Left renal pelvis (tissue), 4 donors: ENCODE measurements around the gene SPOUT1. TPM values are rescaled to one million over a fixed set of nuclear protein-coding genes. Genes with fewer than 3 reads are reported as not detected.

Experiments
- DNase-seq, 4 donors: peaks; one replicate each; pipeline ENCODE4 v3.0.0-alpha.2; 2013; ENCODE audit warnings: low read depth in 4 of 4, low spot score in 3 of 4
- polyA plus RNA-seq, 4 donors: library from polyadenylated mRNA; unstranded; fragments of 120-200 nt; gene quantifications; one replicate each; pipeline ENCODE4 v1.2.1, GENCODE V29; 2013; ENCODE audit not compliant: insufficient read length in 4 of 4

The SPOUT1 gene
- polyA plus RNA-seq, 4 donors: 27.3 to 50.2 (median 38.5) TPM

DNA sequence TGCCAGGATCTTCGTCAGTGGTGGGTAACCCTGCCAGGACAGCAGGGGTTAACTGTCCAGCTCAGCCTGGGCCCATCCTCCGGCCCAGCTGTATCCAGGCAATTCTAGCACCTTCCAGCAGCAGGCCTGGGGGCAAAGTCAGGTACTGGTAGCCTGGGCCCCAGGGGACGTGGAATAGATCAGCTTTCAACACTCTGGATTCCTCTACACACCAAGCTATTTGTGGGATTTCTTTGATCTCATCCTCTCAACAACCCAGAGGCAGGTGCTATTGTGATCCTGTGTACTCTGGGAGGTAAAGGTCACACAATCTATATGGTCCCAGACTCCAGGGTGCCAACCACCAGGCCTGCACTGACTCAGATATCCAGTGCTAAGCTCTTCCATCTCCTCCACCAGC, 8.7 kb upstream of the SPOUT1 start:
- DNase-seq: no peak

DNA sequence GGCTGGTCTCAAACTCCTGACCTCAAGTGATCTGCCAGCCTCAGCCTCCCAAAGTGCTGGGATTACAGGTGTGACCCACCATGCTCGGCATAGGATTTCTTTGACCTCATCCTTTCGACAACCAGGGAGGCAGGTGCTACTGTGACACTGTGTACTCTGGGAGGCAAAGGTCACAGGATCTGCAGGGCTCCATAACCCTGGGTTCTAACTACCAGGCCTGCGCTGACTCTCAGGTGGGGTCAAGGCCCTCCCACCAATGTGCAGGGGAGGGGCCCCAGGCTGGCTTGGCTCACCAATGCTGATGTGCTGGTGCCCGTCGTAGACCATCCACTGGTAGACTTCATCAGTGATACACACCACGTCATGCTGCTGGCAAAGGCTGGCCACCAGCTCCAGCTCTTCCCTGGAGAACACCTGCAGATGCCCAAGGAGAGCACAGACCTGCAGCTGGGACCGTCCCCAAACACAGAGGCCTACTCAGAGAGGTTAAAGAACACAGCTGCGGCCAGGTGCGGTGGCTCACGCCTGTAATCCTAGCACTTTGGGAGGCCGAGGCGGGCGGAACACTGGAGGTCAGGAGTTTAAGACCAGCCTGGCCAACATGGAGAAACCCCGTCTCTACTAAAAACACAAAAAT, 7.0 kb upstream of the SPOUT1 start:
- no peak for DNase-seq

DNA sequence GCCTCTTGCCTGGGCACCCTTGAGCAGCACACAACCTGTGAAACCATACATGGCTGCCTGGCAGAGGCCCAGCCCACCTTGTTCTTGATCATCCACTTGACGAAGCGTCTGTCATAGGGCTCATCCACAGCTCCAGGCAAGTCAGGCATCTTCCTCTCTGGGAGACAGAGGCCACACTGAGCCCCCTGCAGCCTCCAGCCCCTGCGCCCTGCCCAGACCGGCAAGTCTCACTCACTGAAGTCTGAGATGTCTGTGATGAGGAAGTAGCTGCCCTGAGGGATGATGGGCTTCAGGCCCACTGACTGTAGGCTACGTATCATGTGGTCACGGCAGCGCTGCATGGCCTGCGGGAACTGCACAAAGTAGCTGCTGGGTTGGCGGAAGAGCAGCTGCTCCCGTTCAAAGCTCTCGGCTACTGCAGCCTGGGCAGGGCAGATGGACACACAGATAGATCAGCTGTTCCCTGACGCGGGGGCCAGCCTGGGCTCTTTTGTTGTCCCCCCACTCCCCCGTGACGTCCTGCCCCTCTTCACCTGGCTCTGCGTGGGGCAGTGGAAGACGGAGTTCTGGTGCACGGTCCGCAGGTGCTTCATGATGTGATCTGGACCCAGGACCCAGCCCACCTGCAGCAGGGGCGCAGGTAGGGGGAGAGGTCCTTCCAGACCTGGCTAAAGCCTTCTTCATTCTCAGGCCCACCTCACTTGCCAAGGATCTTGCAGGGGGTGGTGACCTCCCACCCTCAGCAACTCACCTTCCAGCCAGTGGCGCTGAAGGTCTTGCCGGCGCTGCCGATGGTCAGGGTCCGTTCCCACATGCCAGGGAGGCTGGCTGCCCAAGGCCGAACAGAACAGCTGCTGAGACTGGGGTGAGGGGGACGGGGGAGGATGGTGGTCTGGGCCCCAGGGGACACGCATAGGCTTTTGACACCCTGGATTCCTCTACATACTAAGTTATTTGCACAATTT, 5.9 kb upstream of the SPOUT1 start:
- no peak for DNase-seq

GRCh38 chr9:128833696-128834095, 4.1 kb upstream of the SPOUT1 start:
- no peak for DNase-seq

- DNase-seq: no peak
These were observed 708 bp downstream of the SPOUT1 start for GRCh38 chr9:128828719-128829452.

DNA sequence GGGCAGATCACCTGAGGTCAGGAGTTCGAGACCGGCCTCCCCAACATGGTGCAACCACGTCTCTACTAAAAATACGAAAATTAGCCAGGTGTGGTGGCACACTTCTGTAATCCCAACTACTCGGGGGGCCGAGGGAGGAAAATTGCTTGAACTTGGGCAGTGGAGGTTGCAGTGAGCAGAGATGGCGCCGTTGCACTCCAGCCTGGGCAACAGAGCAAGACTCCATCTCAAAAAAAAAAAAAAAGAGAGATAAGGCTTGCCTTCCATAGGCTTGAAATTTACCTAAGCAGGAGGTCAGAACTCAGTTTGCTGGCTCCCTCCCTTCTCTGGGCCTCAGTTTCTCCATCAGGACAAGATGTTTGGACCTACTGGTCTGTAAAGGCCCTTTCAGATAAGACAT, 1.3 kb downstream of the SPOUT1 start:
- no peak for DNase-seq

GRCh38 chr9:128825923-128826700, 3.5 kb downstream of the SPOUT1 start:
- no peak for DNase-seq

- DNase-seq: no peak
These were observed 4.7 kb downstream of the SPOUT1 start for GRCh38 chr9:128824911-128825310.

GRCh38 chr9:128823903-128824406, 5.6 kb downstream of the SPOUT1 start:
- no peak for DNase-seq

- DNase-seq: no peak
These were observed 6.2 kb downstream of the SPOUT1 start for GRCh38 chr9:128823362-128823902.

GRCh38 chr9:128822407-128823042, 7.1 kb downstream of the SPOUT1 start:
- no peak for DNase-seq

- DNase-seq: no peak
These were observed 7.8 kb downstream of the SPOUT1 start for GRCh38 chr9:128821584-128822406.

- no peak for DNase-seq
These were observed 8.7 kb downstream of the SPOUT1 start for GRCh38 chr9:128820665-128821583.

DNA sequence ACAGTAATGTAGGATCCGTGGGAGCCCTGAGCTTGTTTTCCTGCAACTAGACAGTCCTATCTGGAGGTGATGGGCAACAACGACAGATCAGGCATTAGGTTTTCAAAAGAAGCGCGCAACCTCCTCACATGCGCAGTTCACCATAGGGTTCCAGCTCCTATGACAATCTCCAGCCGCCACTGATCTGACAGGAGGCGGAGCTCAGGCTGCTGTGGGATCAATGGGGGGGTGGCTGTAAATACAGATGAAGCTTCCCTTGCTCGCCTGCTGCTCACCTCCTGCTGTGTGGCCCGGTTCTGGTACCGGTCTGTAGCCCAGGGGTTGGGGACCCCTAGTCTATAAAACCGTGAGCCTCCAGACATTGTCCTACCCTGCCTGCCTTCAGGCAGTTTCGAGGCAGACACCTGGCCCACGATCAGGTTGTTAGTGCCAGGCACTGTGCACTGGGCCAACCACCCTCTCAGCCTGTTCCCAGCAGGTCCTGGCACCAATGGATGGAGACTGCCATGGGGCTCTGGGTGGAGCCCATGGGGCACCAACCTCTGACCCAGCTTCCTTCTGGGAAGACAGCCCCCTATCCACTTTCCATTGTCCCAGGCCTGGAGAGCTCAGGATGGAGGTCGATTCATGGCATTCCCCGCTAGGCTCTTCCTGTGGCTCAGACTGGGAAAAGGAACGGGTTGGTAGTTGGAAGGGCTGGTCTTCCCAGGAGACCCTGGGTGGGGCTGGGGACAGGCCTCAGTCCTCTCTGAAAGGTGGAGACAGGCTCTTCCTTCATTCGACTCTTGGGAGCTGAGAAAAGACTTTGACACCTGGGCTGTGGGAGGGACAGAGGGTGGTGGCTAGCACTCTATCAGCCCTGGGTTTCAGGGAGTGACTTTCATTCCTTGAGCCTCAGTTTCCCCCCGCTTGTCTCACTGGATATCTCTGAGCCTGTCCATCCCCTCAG, 9.6 kb downstream of the SPOUT1 start:
- DNase-seq: no peak

DNA sequence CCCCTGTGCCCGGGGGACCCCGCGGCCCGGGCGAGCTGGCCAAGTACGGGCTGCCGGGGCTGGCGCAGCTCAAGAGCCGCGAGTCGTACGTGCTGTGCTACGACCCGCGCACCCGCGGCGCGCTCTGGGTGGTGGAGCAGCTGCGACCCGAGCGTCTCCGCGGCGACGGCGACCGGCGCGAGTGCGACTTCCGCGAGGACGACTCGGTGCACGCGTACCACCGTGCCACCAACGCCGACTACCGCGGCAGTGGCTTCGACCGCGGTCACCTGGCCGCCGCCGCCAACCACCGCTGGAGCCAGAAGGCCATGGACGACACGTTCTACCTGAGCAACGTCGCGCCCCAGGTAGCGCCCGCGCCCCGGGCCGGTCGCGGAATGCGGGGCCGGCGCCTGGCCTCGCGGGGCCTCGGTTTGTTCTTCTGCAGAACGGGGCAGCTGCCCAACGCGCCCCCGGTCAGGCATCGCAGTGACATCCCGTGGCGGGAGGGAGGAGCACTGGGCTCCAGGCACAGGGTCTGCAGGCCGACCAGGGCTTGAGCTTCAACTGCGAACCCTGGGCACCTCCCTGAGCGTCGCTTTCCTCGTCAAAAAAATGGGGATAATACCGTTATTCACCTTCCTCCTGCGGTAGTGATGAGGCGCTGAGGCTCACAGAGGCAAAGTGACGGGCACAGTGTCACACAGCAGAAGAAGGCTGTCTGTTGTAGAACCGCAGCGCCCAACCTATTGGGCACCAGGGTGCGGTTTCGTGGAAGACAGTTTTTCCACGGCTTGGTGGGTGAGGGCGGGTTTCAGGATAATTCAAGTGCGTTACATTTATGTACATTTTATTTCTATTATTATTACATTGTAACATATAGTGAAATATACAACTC, 10.5 kb downstream of the SPOUT1 start:
- no peak for DNase-seq
